Measurements from ENCODE around the gene RXRA.
A peak's percentile ranks its signal among the peaks of the same experiment; 100 is the strongest.

The RXRA gene

DNA sequence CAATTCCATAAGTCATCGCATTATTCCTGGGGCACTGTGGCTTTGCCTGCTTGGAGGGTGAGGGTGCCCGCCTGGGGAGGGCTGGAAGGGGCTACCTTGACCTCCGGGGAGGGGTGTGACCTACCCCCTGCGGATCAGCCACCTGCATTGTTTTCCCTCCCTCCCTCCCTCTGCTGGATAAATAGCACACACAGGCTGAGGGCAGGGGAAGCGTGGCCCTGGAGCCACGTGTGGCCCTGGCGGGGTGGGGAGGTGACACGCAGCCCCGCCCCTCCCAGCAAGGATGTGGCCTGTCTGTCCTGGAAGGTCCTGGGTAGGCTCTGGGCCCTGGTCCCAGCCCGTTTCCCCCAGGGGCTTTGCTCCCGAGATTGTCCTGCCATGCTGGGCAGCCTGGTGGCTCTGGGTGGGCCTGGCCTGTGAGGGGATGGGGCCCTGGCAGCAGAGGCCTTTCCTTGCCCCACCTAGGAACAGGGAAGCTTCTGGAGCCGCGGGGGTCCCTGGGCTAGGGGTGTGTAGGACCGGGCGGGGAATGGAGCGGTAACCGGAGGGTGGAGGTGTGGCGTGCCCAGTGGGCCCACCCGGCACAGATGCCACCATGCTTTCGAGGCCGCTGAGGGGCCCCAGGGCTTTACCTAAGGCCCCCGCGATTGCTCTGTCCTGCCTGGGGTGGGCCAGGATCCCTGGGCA, 33.4 kb downstream of the RXRA start:
- peak in 1 of 2 experiments; percentile 58 for DNase-seq (ENCODE audit: low read depth in 1 of 2, low spot score in 1 of 2)
- H3K27ac ChIP-seq (replicated peaks): peak overlapping the region; percentile 78
- TF ChIP-seq REST (IDR thresholded peaks at IDR 0.05; ENCODE audit: insufficient replicate concordance, low read depth) (no peak), SPI1 (IDR thresholded peaks at IDR 0.05; ENCODE audit: borderline replicate concordance, low read depth) (no peak), GABPA (IDR thresholded peaks at IDR 0.05; ENCODE audit: low read depth) (no peak), CTCF (IDR thresholded peaks at IDR 0.05; ENCODE audit: insufficient read depth, low read length) (no peak), POLR2AphosphoS5 (IDR thresholded peaks at IDR 0.05; ENCODE audit: low read depth) (no peak)
- H3K27me3 ChIP-seq (ENCODE audit: insufficient read depth, poor library complexity, severe bottlenecking): no peaks in the 10 kb centered on the region
- no peak overlapping the region for H3K4me3 ChIP-seq (replicated peaks; ENCODE audit: insufficient read depth, low read length)

DNA sequence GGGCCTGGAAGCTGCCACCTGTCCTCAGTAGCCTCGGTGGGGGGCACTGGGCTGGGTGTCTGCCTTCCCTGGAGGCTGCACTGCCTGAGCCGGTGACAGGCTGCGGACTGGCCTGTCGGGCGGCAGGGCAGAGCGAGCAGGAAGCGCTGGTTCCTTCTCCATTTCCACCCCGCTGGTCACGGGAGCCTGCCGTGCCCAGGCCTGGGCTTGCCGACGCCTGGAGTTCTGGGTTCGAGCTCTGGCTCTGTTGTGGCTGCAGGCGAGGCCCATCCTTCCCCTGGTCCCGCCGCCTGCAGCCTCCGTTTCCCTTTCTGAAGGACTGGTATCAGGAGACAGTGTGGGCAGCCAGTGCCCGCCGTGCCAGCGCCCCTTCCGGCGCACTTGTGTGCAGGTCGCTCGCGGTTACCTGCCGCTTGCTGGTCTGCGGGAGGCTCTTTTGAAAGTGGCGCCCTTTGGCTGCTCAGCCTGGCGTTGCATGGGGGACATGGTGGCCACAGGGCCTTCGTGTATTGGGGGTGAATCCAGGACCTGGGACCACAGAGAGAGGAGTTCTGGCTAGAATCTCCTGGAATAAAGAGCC, 34.0 kb downstream of the RXRA start:
- Histone ChIP-seq H3K27me3 (ENCODE audit: insufficient read depth, poor library complexity, severe bottlenecking) (no peaks in the 10 kb centered on the region), H3K4me3 (replicated peaks; ENCODE audit: insufficient read depth, low read length) (no peak overlapping the region), H3K27ac (replicated peaks) (peak overlapping the region; percentile 78)
- TF ChIP-seq GABPA (IDR thresholded peaks at IDR 0.05; ENCODE audit: low read depth) (no peak), REST (IDR thresholded peaks at IDR 0.05; ENCODE audit: insufficient replicate concordance, low read depth) (no peak), CTCF (IDR thresholded peaks at IDR 0.05; ENCODE audit: insufficient read depth, low read length) (no peak), POLR2AphosphoS5 (IDR thresholded peaks at IDR 0.05; ENCODE audit: low read depth) (0 out of 2 replicates have a peak, but pooled peaks have one; percentile 35)
- peak in 1 of 2 experiments; percentile 67 for DNase-seq (ENCODE audit: low read depth in 1 of 2, low spot score in 1 of 2)

GRCh38 chr9:134360897-134361296, 34.6 kb downstream of the RXRA start:
- TF ChIP-seq CTCF (IDR thresholded peaks at IDR 0.05; ENCODE audit: insufficient read depth, low read length) (no peak), GABPA (IDR thresholded peaks at IDR 0.05; ENCODE audit: low read depth) (no peak), SPI1 (IDR thresholded peaks at IDR 0.05; ENCODE audit: borderline replicate concordance, low read depth) (no peak), POLR2AphosphoS5 (IDR thresholded peaks at IDR 0.05; ENCODE audit: low read depth) (no peak), REST (IDR thresholded peaks at IDR 0.05; ENCODE audit: insufficient replicate concordance, low read depth) (no peak)
- no peaks in the 10 kb centered on the region for H3K27me3 ChIP-seq (ENCODE audit: insufficient read depth, poor library complexity, severe bottlenecking)
- H3K4me3 ChIP-seq (replicated peaks; ENCODE audit: insufficient read depth, low read length): no peak overlapping the region
- H3K27ac ChIP-seq (replicated peaks): peak overlapping the region; percentile 78
- DNase-seq (ENCODE audit: low read depth in 1 of 2, low spot score in 1 of 2): no peak
